Endodermal cell (in vitro differentiated cells): Measurements from ENCODE around the gene LRRC28. TPM values are rescaled to one million over a fixed set of nuclear protein-coding genes. Genes with fewer than 3 reads are reported as not detected.

Experiments used
- DNase-seq: peaks from one replicate; pipeline ENCODE4 v3.0.0-alpha.2; 2017
- H3K27ac ChIP-seq: 2 replicates; pipeline ENCODE4 v1.5.1; 2013; ENCODE audit warnings: mild to moderate bottlenecking, low read depth, low read length, moderate library complexity
- H3K27me3 ChIP-seq: 2 replicates; pipeline ENCODE4 v1.6.1; 2013; ENCODE audit warnings: mild to moderate bottlenecking, low read length, moderate library complexity; ENCODE audit not compliant: insufficient read depth, control insufficient read depth, poor library complexity, severe bottlenecking
- H3K36me3 ChIP-seq: 2 replicates; pipeline ENCODE4 v1.7.0; 2013; ENCODE audit warnings: mild to moderate bottlenecking, low read length, moderate library complexity; ENCODE audit not compliant: control insufficient read depth, insufficient read depth
- H3K4me1 ChIP-seq: one replicate; pipeline ENCODE4 v1.7.0; 2013; ENCODE audit warnings: low read length; ENCODE audit not compliant: control insufficient read depth, insufficient read depth
- H3K4me3 ChIP-seq: 2 replicates; pipeline ENCODE4 v1.5.1; 2013; ENCODE audit warnings: mild to moderate bottlenecking, low read length, moderate library complexity
- H3K9ac ChIP-seq: 2 replicates; pipeline ENCODE4 v1.6.1; 2013; ENCODE audit warnings: mild to moderate bottlenecking, low read length, moderate library complexity; ENCODE audit not compliant: poor library complexity, severe bottlenecking; ENCODE audit errors: extremely low read depth
- H3K9me3 ChIP-seq: 2 replicates; pipeline ENCODE4 v1.6.1; 2013; ENCODE audit warnings: mild to moderate bottlenecking, low read length, moderate library complexity; ENCODE audit not compliant: control insufficient read depth
- H3K27ac Mint-ChIP-seq: 2 replicates; pipeline ENCODE4 v1.8.0; 2020; ENCODE audit warnings: mixed read lengths
- H3K27me3 Mint-ChIP-seq: 2 replicates; pipeline ENCODE4 v1.8.0; 2021; ENCODE audit warnings: mild to moderate bottlenecking, mixed read lengths; ENCODE audit not compliant: insufficient read depth
- H3K36me3 Mint-ChIP-seq: 2 replicates; pipeline ENCODE4 v1.8.0; 2020; ENCODE audit warnings: low read depth, mixed read lengths
- H3K4me1 Mint-ChIP-seq: 2 replicates; pipeline ENCODE4 v1.8.0; 2020; ENCODE audit warnings: mixed read lengths
- H3K4me3 Mint-ChIP-seq: 2 replicates; pipeline ENCODE4 v1.8.0; 2020; ENCODE audit warnings: mild to moderate bottlenecking, moderate library complexity, mixed read lengths
- H3K9me3 Mint-ChIP-seq: 2 replicates; pipeline ENCODE4 v1.8.0; 2020; ENCODE audit warnings: mild to moderate bottlenecking, mixed read lengths
- CTCF ChIP-seq: fragments of 200-600 bp; sonication (generic); conservative IDR thresholded peaks from 2 replicates; pipeline ENCODE4 v1.5.0; 2021; ENCODE audit warnings: antibody characterized with exemption, mild to moderate bottlenecking
- WGBS, 2 experiments: methylation state at CpG; one replicate each; pipeline versions ENCODE4 v1.1.5 to v1.1.7; 2013; ENCODE audit warnings: missing lambda C conversion rate in 2 of 2, mixed read lengths in 1 of 2; ENCODE audit not compliant: insufficient coverage in 1 of 2, insufficient read length in 1 of 2; 5-methylcytosine and 5-hydroxymethylcytosine counted together
- total RNA-seq, 2 donors: library from RNA; stranded (reverse); fragmentation: NEBNext Ultra II Directional in 1 of 2; extraction: Animal tissue kit (Norgen Biotek cat#: 25700) in 1 of 2; gene quantifications; 2 replicates in 1 of 2; 3 replicates in 1 of 2; pipeline ENCODE4 v1.2.1, GENCODE V29; 2021

The LRRC28 gene
- total RNA-seq, 2 donors from 2014 or later = 26.1 to 35.5 TPM

GRCh38 chr15:99343208-99343607 lies 91.9 kb downstream of the LRRC28 start:
- no peak for TF ChIP-seq CTCF
- Mint-ChIP-seq H3K36me3 (no peaks in the 10 kb centered on the region), H3K4me3 (no peak overlapping the region), H3K27me3 (no peaks in the 10 kb centered on the region), H3K27ac (no peak overlapping the region), H3K4me1 (no peaks in the 10 kb centered on the region), H3K9me3 (no peaks in the 10 kb centered on the region)
- Histone ChIP-seq H3K27me3 (no peaks in the 10 kb centered on the region), H3K36me3 (no peaks in the 10 kb centered on the region), H3K4me1 (no peaks in the 10 kb centered on the region), H3K27ac (no peak overlapping the region), H3K9ac (no peak overlapping the region), H3K9me3 (no peaks in the 10 kb centered on the region), H3K4me3 (no peak overlapping the region)
- no peak for DNase-seq

DNA sequence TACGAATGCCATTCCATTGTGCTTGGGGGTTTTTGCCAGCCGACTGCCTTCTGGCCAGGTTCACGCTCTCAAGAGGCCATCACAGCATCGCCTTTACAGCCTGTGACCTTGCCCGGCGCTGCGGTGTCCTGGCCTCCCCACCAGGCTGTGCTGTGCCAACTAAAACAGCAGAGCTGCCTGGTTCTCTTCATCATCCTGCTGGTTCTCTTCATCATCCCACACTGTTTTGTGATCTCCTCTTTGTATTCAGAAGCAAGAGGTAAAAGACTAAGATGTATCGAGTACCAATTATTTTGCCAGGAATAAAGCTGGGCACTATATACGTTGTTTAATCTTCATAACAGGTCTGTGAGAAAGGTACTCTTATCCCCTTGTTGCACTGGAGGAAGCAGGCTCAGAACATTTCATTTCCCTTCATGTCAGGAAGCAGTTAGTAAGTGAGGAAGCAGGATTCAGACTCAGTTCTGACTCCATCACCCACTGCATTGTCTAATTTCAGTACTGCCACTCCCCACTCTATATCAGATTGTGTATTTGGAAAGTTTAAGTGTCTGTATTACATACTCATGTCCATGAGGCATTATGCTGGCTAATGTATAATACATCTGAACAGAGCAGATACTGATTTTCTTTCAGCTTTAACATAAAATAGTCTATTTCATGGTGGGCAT lies 92.7 kb downstream of the LRRC28 start:
- no peak overlapping the region for H3K4me3 ChIP-seq
- peak; percentile 84 for DNase-seq
- H3K27me3 ChIP-seq = no peaks in the 10 kb centered on the region
- no peak overlapping the region for H3K4me3 Mint-ChIP-seq
- no peak overlapping the region for H3K9ac ChIP-seq
- no peaks in the 10 kb centered on the region for H3K36me3 ChIP-seq
- H3K4me1 Mint-ChIP-seq = no peaks in the 10 kb centered on the region
- no peak overlapping the region for H3K27ac ChIP-seq
- H3K27ac Mint-ChIP-seq = no peak overlapping the region
- H3K9me3 Mint-ChIP-seq = no peaks in the 10 kb centered on the region
- no peaks in the 10 kb centered on the region for H3K27me3 Mint-ChIP-seq
- no peaks in the 10 kb centered on the region for H3K9me3 ChIP-seq
- 91 to 100% methylated on average over 5 to 9 of the region's 9 CpGs for WGBS, 2 experiments
- peak; percentile 78 for TF ChIP-seq CTCF
- H3K4me1 ChIP-seq = no peaks in the 10 kb centered on the region
- peaks cover under 1% of the 10 kb centered on the region for H3K36me3 Mint-ChIP-seq

DNA sequence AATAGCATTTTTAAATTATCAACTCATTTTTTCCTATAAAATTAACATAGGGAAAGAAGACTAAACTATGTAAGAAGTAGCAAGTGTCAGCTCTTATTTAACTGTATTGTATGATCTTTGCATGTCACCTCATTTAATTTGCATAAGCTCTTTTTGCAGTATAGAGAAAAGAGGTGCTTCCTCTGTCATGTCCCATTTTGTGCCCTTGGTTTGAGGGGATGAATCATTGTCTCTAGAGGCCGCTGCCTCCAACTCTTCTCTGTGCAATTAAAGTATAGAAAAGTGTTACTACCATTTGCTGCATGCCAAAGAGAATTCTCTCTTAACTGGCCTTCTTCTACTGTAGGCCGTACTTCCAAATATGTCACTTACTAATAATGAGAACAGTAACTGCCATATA lies 93.4 kb downstream of the LRRC28 start:
- no peak overlapping the region for H3K27ac Mint-ChIP-seq
- WGBS, 2 experiments = 96 to 100% methylated on average over 1 to 2 of the region's 2 CpGs
- H3K9ac ChIP-seq = no peak overlapping the region
- no peaks in the 10 kb centered on the region for H3K4me1 ChIP-seq
- TF ChIP-seq CTCF = no peak
- DNase-seq = no peak
- H3K9me3 Mint-ChIP-seq = peaks cover 5% of the 10 kb centered on the region
- peaks cover 6% of the 10 kb centered on the region for H3K36me3 Mint-ChIP-seq
- H3K27ac ChIP-seq = no peak overlapping the region
- no peaks in the 10 kb centered on the region for H3K27me3 ChIP-seq
- no peaks in the 10 kb centered on the region for H3K36me3 ChIP-seq
- H3K9me3 ChIP-seq = no peaks in the 10 kb centered on the region
- no peaks in the 10 kb centered on the region for H3K4me1 Mint-ChIP-seq
- H3K4me3 Mint-ChIP-seq = no peak overlapping the region
- no peaks in the 10 kb centered on the region for H3K27me3 Mint-ChIP-seq
- H3K4me3 ChIP-seq = no peak overlapping the region
